Activated T-helper 1 cell treated with anti-CD3 and anti-CD28 coated beads, Interleukin-2, amount 50 U/mL, for 16 hours (primary cell): Measurements from ENCODE around the gene CD79A.

Experiments used
- DNase-seq, 2 donors: peaks; one replicate each; pipeline ENCODE4 v3.0.0-alpha.2; 2020; ENCODE audit warnings: low read depth in 1 of 2, low spot score in 1 of 2

Gene CD79A

GRCh38 chr19:41930322-41930722, 53.2 kb downstream of the CD79A start:
- DNase-seq, result no peak
